Caco-2 (cell line): Measurements from ENCODE around the gene DYNLRB1. TPM values are rescaled to one million over a fixed set of nuclear protein-coding genes. Genes with fewer than 3 reads are reported as not detected.
A peak's percentile ranks its signal among the peaks of the same experiment; 100 is the strongest.
"Not testable (repeated sequence)": the region's sequence is repeated elsewhere in the genome, so short reads cannot be mapped to it uniquely, and the experiment has no call there.

ENCODE experiments used
- BruUV-seq: library from RNA; stranded (reverse); fragments of 400-500 nt; replicated peaks from 2 replicates; lab custom pipeline; 2021; lab: Mats Ljungman, UMichigan
- CTCF ChIA-PET: fragments of 300-600 bp; sonication (Branson Sonifier 250); formaldehyde crosslinking; loops from one replicate; lab custom pipeline; 2022; ENCODE audit warnings: antibody characterized with exemption; lab: Charles Lee
- POLR2A ChIA-PET: fragments of 300-600 bp; sonication (Branson Sonifier 250); formaldehyde crosslinking; loops from one replicate; lab custom pipeline; 2022; ENCODE audit warnings: antibody characterized with exemption; lab: Charles Lee
- DNase-seq, 2 experiments: peaks; one replicate each; pipeline versions ENCODE4 v3.0.0 to v3.0.0-alpha.2; 2020 to 2022
- H3K27me3 ChIP-seq: replicated peaks from 2 replicates; pipeline ENCODE4 v1.6.0; 2011; ENCODE audit warnings: low read length; ENCODE audit not compliant: control insufficient read depth, insufficient read depth
- H3K36me3 ChIP-seq: 2 replicates; pipeline ENCODE4 v1.5.1; 2011; ENCODE audit warnings: low read length; ENCODE audit not compliant: control insufficient read depth, insufficient read depth
- H3K4me1 ChIP-seq: fragments of 250-450 bp; sonication (Bioruptor Pico); 2 replicates; pipeline ENCODE4 v1.5.1; 2020; ENCODE audit warnings: mild to moderate bottlenecking
- H3K4me3 ChIP-seq: 2 replicates; pipeline ENCODE4 v1.5.1; 2011; ENCODE audit warnings: low read depth, mild to moderate bottlenecking, control low read depth, low read length
- H3K9me3 ChIP-seq: fragments of 250-450 bp; sonication (Bioruptor Pico); 2 replicates; pipeline ENCODE4 v1.5.1; 2020; ENCODE audit warnings: mild to moderate bottlenecking, moderate library complexity
- H3K27ac Mint-ChIP-seq: one replicate; pipeline ENCODE4 v1.8.0; 2022; ENCODE audit warnings: mixed read lengths; ENCODE audit not compliant: unreplicated experiment
- H3K27me3 Mint-ChIP-seq: one replicate; pipeline ENCODE4 v1.8.0; 2022; ENCODE audit warnings: mixed read lengths; ENCODE audit not compliant: insufficient read depth, unreplicated experiment
- H3K36me3 Mint-ChIP-seq: one replicate; pipeline ENCODE4 v1.8.0; 2022; ENCODE audit warnings: mild to moderate bottlenecking, mixed read lengths; ENCODE audit not compliant: insufficient read depth, unreplicated experiment
- H3K4me1 Mint-ChIP-seq: one replicate; pipeline ENCODE4 v1.8.0; 2022; ENCODE audit warnings: low read depth, mixed read lengths; ENCODE audit not compliant: unreplicated experiment
- H3K4me3 Mint-ChIP-seq: one replicate; pipeline ENCODE4 v1.8.0; 2022; ENCODE audit warnings: mild to moderate bottlenecking, moderate library complexity, mixed read lengths; ENCODE audit not compliant: unreplicated experiment
- H3K9me3 Mint-ChIP-seq: one replicate; pipeline ENCODE4 v1.8.0; 2022; ENCODE audit warnings: mixed read lengths; ENCODE audit not compliant: unreplicated experiment
- intact Hi-C: fragments of 100-400 bp; cut with micrococcal nuclease; formaldehyde crosslinking; loops from one replicate; pipeline ENCODE4 v1.10.0; 2022; ENCODE audit not compliant: unreplicated experiment
- total RNA-seq: library from RNA; stranded (reverse); gene quantifications from 2 replicates; pipeline ENCODE4 v1.2.3, GENCODE V29; 2022
- TF ChIP-seq, protein P1 (sequence below), 2 experiments: fragments of 200-600 bp in 1 of 2; IDR thresholded peaks; 1 replicate in 1 of 2; 2 replicates in 1 of 2; pipeline versions ENCODE4 v1.5.1 to v1.8.0; 2011 to 2022; ENCODE audit warnings: antibody characterized with exemption in 1 of 2, control low read depth in 1 of 2, inconsistent platforms in 1 of 2, low read depth in 1 of 2, low read length in 1 of 2, mild to moderate bottlenecking in 1 of 2, moderate library complexity in 1 of 2; ENCODE audit not compliant: insufficient read depth in 1 of 2, severe bottlenecking in 1 of 2, unreplicated experiment in 1 of 2

The DYNLRB1 gene
- total RNA-seq, 1 experiment from 2014 or later: 359 TPM

DNA sequence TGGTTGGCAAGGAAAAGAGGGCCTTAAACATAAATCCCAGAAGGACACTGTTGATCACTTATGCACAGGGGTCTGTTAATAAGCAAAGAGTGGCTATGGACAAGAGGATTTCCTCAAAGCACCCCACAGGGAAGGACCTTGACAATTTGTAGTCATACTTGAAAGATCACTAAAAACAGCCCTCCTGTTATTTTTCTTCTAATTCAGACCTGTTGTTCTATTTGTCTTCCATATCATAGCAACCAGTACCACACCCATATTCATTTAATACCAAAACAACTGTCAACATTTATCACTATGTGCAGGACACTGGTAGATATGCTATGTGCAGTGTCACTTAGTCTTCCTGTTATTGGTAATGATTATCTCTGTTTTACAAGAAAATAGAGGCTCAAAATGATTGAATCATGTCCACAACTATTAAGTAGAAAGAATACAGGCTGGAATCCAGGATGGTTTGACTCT, 3.2 kb upstream of the DYNLRB1 start:
- peaks cover 6% of the 10 kb centered on the region for H3K4me1 ChIP-seq
- Mint-ChIP-seq H3K4me3 (no peak overlapping the region), H3K4me1 (peaks cover 19% of the 10 kb centered on the region), H3K9me3 (no peaks in the 10 kb centered on the region), H3K27ac (no peak overlapping the region), H3K27me3 (no peaks in the 10 kb centered on the region), H3K36me3 (peaks cover 88% of the 10 kb centered on the region)
- no peaks in the 10 kb centered on the region for H3K36me3 ChIP-seq
- intact Hi-C loops: no loop called here
- POLR2A ChIA-PET: no interaction called here
- CTCF ChIA-PET: no interaction called here
- TF ChIP-seq, protein P1, sequence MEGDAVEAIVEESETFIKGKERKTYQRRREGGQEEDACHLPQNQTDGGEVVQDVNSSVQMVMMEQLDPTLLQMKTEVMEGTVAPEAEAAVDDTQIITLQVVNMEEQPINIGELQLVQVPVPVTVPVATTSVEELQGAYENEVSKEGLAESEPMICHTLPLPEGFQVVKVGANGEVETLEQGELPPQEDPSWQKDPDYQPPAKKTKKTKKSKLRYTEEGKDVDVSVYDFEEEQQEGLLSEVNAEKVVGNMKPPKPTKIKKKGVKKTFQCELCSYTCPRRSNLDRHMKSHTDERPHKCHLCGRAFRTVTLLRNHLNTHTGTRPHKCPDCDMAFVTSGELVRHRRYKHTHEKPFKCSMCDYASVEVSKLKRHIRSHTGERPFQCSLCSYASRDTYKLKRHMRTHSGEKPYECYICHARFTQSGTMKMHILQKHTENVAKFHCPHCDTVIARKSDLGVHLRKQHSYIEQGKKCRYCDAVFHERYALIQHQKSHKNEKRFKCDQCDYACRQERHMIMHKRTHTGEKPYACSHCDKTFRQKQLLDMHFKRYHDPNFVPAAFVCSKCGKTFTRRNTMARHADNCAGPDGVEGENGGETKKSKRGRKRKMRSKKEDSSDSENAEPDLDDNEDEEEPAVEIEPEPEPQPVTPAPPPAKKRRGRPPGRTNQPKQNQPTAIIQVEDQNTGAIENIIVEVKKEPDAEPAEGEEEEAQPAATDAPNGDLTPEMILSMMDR (IDR thresholded peaks at IDR 0.05; ENCODE audit: insufficient read depth in 1 of 2, low read depth in 1 of 2, low read length in 1 of 2, severe bottlenecking in 1 of 2, unreplicated experiment in 1 of 2): no peak
- no peak for DNase-seq
- no peak overlapping the region for H3K4me3 ChIP-seq
- H3K9me3 ChIP-seq: no peaks in the 10 kb centered on the region
- no TSS peak for BruUV-seq
- no peaks in the 10 kb centered on the region for H3K27me3 ChIP-seq

DNA sequence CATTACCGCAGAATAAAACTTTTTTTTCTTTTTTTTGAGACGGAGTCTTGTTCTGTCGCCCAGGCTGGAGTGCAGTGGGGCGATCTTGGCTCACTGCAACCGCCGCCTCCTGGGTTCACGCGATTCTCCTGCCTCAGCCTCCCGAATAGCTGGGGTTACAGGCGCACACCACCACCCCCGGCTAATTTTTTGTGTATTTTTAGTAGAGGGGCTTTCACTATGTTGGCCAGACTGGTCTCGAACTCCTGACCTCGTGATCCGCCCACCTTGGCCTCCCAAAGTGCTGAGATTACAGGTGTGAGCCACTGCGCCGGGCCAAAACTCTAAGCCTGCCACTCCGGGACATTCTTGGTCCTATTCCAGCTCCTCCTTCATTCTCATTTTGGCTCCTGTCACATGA, 2.2 kb upstream of the DYNLRB1 start:
- H3K27ac Mint-ChIP-seq: peak overlapping the region; percentile 91
- peaks cover 19% of the 10 kb centered on the region for H3K4me1 Mint-ChIP-seq
- not testable (repeated sequence) for BruUV-seq

DNA sequence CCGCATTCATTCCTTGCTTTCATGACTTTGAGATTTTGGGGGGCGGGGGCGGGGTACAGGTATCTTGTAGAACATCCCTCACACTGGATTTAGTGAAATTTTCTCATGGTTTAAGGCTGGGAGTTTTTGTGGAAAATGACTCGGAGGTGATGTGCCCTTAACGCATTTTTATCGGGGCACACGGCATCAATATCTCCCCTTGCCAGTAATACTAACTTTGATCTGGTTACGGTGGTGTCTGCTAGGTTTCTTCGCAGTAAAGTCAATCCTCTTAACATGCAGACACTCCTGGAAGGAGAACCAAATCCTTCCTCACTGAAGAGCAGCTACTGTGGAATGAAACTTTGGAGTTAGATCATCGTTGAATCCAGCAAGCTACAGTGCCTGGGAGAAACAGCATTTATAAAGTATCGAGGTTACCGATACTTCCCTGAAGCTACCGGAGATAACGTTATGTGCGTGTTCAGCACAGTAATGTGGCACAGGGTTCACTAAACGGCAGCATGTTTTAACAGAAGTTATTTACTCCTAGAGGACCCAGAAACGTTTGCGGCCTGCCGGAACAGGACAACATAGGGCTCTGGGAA, 1.2 kb upstream of the DYNLRB1 start:
- BruUV-seq: no TSS peak
- H3K27ac Mint-ChIP-seq: peak overlapping the region; percentile 91
- CTCF ChIA-PET: interaction anchor here (0.6 to 4.4 kb wide), 6 partner anchors 8 to 324 kb away, joined by 3 to 75 read pairs (median 6); no protein-coding TSS in a partner anchor

More for the DNA sequence above, 2.2 kb upstream of the DYNLRB1 start:
- H3K9me3 ChIP-seq, H3K4me1 ChIP-seq, DNase-seq, H3K27me3 ChIP-seq, intact Hi-C loops, H3K9me3 Mint-ChIP-seq, H3K36me3 ChIP-seq, POLR2A ChIA-PET, H3K4me3 ChIP-seq, H3K27me3 Mint-ChIP-seq: not testable (repeated sequence)
- Mint-ChIP-seq H3K4me3 (peak overlapping the region; percentile 85), H3K36me3 (peaks cover 88% of the 10 kb centered on the region)
- CTCF ChIA-PET: interaction anchor here (0.6 to 4.4 kb wide), 3 partner anchors 9 to 211 kb away, joined by 3 to 75 read pairs (median 5); no protein-coding TSS in a partner anchor

More for the DNA sequence above, 1.2 kb upstream of the DYNLRB1 start:
- Histone ChIP-seq H3K27me3 (no peaks in the 10 kb centered on the region), H3K36me3 (no peaks in the 10 kb centered on the region), H3K9me3 (no peaks in the 10 kb centered on the region), H3K4me1 (peaks cover 6% of the 10 kb centered on the region), H3K4me3 (peak overlapping the region; percentile 52)
- H3K27me3 Mint-ChIP-seq: no peaks in the 10 kb centered on the region
- TF ChIP-seq, protein P1 (IDR thresholded peaks at IDR 0.05; ENCODE audit: insufficient read depth in 1 of 2, low read depth in 1 of 2, low read length in 1 of 2, severe bottlenecking in 1 of 2, unreplicated experiment in 1 of 2): no peak
- POLR2A ChIA-PET: interaction anchor here (0.6 to 2.5 kb wide), 10 partner anchors 11 to 402 kb away, joined by 3 to 21 read pairs (median 9); partner anchors contain the start of genes AHCY, EIF2S2, ITCH and PIGU
- H3K36me3 Mint-ChIP-seq: peaks cover 93% of the 10 kb centered on the region
- no peak for DNase-seq
- peaks cover 19% of the 10 kb centered on the region for H3K4me1 Mint-ChIP-seq
- no peaks in the 10 kb centered on the region for H3K9me3 Mint-ChIP-seq
- H3K4me3 Mint-ChIP-seq: peak overlapping the region; percentile 85
- intact Hi-C loops: loop anchor here (1.0 kb wide), 1 partner anchor 212 kb away; the partner anchor contains the start of gene AHCY
